HEK293T (cell line): Measurements from ENCODE around the gene LMAN2.

Experiments used
- CTCF ChIA-PET: fragments of 350-600 bp; formaldehyde crosslinking; extraction: SDS; loops from one replicate; lab custom pipeline; 2021; ENCODE audit warnings: antibody characterized with exemption, inconsistent platforms; lab: Yijun Ruan, JAX
- POLR2A ChIA-PET: fragments of 350-600 bp; formaldehyde crosslinking; extraction: SDS; loops from one replicate; lab custom pipeline; 2020; ENCODE audit warnings: antibody characterized with exemption, inconsistent platforms; lab: Yijun Ruan, JAX
- DNase-seq: peaks from one replicate; pipeline ENCODE4 v3.0.0; 2012; ENCODE audit warnings: mixed read lengths; ENCODE audit errors: extremely low spot score
- ARNT ChIP-seq: fragments of 450-650 bp; IDR thresholded peaks from 2 replicates; pipeline ENCODE4 v1.6.1; 2017; ENCODE audit warnings: mild to moderate bottlenecking
- BHLHE40 ChIP-seq: fragments of 450-650 bp; IDR thresholded peaks from 2 replicates; pipeline ENCODE4 v1.6.1; 2016; ENCODE audit warnings: mild to moderate bottlenecking, moderate library complexity, borderline replicate concordance
- CTBP1 ChIP-seq: fragments of 450-650 bp; IDR thresholded peaks from 2 replicates; pipeline ENCODE4 v1.6.1; 2016; ENCODE audit warnings: borderline replicate concordance
- ELF4 ChIP-seq: fragments of 450-650 bp; IDR thresholded peaks from 2 replicates; pipeline ENCODE4 v1.6.1; 2017; ENCODE audit warnings: antibody characterized with exemption
- FOXA1 ChIP-seq: fragments of 450-650 bp; IDR thresholded peaks from 2 replicates; pipeline ENCODE4 v1.6.1; 2016; ENCODE audit warnings: mild to moderate bottlenecking
- FOXK2 ChIP-seq: fragments of 450-650 bp; IDR thresholded peaks from 2 replicates; pipeline ENCODE4 v1.6.1; 2016; ENCODE audit warnings: mild to moderate bottlenecking
- FOXM1 ChIP-seq: fragments of 450-650 bp; IDR thresholded peaks from 2 replicates; pipeline ENCODE4 v1.6.1; 2017; ENCODE audit warnings: mild to moderate bottlenecking, borderline replicate concordance
- HDGF ChIP-seq: fragments of 450-650 bp; IDR thresholded peaks from 2 replicates; pipeline ENCODE4 v1.6.1; 2017; ENCODE audit warnings: antibody characterized with exemption, borderline replicate concordance
- L3MBTL2 ChIP-seq: fragments of 450-650 bp; conservative IDR thresholded peaks from 2 replicates; pipeline ENCODE4 v1.6.1; 2016; ENCODE audit warnings: mild to moderate bottlenecking
- LEF1 ChIP-seq: fragments of 450-650 bp; IDR thresholded peaks from 2 replicates; pipeline ENCODE4 v1.6.1; 2017; ENCODE audit warnings: mild to moderate bottlenecking, borderline replicate concordance
- NFRKB ChIP-seq: fragments of 450-650 bp; IDR thresholded peaks from 2 replicates; pipeline ENCODE4 v1.6.1; 2016; ENCODE audit warnings: mild to moderate bottlenecking, moderate library complexity
- PKNOX1 ChIP-seq: fragments of 450-650 bp; IDR thresholded peaks from 2 replicates; pipeline ENCODE4 v1.6.1; 2016
- SP1 ChIP-seq: fragments of 450-650 bp; IDR thresholded peaks from 2 replicates; pipeline ENCODE4 v1.6.1; 2017
- SUZ12 ChIP-seq: fragments of 450-650 bp; IDR thresholded peaks from 2 replicates; pipeline ENCODE4 v1.6.1; 2016; ENCODE audit warnings: mild to moderate bottlenecking
- TARDBP ChIP-seq: fragments of 450-650 bp; IDR thresholded peaks from 2 replicates; pipeline ENCODE4 v1.6.1; 2016
- ZNF384 ChIP-seq: fragments of 450-650 bp; IDR thresholded peaks from 2 replicates; pipeline ENCODE4 v1.6.1; 2016

Gene LMAN2

GRCh38 chr5:177357146-177357458, 5.6 kb upstream of the LMAN2 start:
- DNase-seq: no peak
- CTCF ChIA-PET: interaction anchor here (1.0 kb wide), 1 partner anchor 14 kb away, joined by 4 read pairs; no protein-coding TSS in a partner anchor
- TF ChIP-seq CTBP1 (no peak), BHLHE40 (no peak), TARDBP (no peak), LEF1 (no peak), L3MBTL2 (no peak), FOXM1 (no peak), HDGF (no peak), FOXK2 (no peak), ARNT (no peak)
- POLR2A ChIA-PET: no interaction called here

- DNase-seq: no peak
- TF ChIP-seq ZNF384: no peak
- TF ChIP-seq PKNOX1: no peak
- ChIA-PET CTCF (interaction anchor here (1.0 to 1.1 kb wide), 2 partner anchors 14 kb away, joined by 4 to 5 read pairs; no protein-coding TSS in a partner anchor), POLR2A (no interaction called here)
These were observed 5.3 kb upstream of the LMAN2 start for GRCh38 chr5:177356746-177357145.

- ChIA-PET POLR2A (no interaction called here), CTCF (interaction anchor here (1.1 kb wide), 1 partner anchor 15 kb away, joined by 5 read pairs; no protein-coding TSS in a partner anchor)
- TF ChIP-seq LEF1: no peak
- TF ChIP-seq ZNF384: no peak
- peak; percentile 71 for TF ChIP-seq L3MBTL2
- no peak for TF ChIP-seq FOXA1
- DNase-seq: no peak
These were observed 4.3 kb upstream of the LMAN2 start for GRCh38 chr5:177355868-177356168.

GRCh38 chr5:177355162-177355867, 3.8 kb upstream of the LMAN2 start:
- DNase-seq: no peak
- TF ChIP-seq FOXM1: no peak
- no peak for TF ChIP-seq HDGF
- no peak for TF ChIP-seq ARNT
- TF ChIP-seq TARDBP: no peak
- TF ChIP-seq CTBP1: no peak
- TF ChIP-seq PKNOX1: no peak
- TF ChIP-seq NFRKB: no peak
- no peak for TF ChIP-seq ZNF384
- no peak for TF ChIP-seq FOXA1
- TF ChIP-seq BHLHE40: no peak
- no peak for TF ChIP-seq SP1
- TF ChIP-seq LEF1: no peak
- no peak for TF ChIP-seq ELF4
- no peak for TF ChIP-seq L3MBTL2
- TF ChIP-seq FOXK2: no peak
- ChIA-PET POLR2A (no interaction called here), CTCF (no interaction called here)

GRCh38 chr5:177354711-177355110, 3.2 kb upstream of the LMAN2 start:
- POLR2A ChIA-PET: no interaction called here
- DNase-seq: no peak
- CTCF ChIA-PET: no interaction called here
- no peak for TF ChIP-seq ARNT
- no peak for TF ChIP-seq PKNOX1
- TF ChIP-seq CTBP1: no peak
- no peak for TF ChIP-seq SP1
- no peak for TF ChIP-seq NFRKB
- TF ChIP-seq SUZ12: no peak
- TF ChIP-seq FOXM1: no peak
- no peak for TF ChIP-seq LEF1
- no peak for TF ChIP-seq ELF4
- TF ChIP-seq L3MBTL2: no peak
- TF ChIP-seq TARDBP: no peak

- ChIA-PET CTCF (no interaction called here), POLR2A (interaction anchor here (4.2 kb wide), 1 partner anchor 12 kb away, joined by 38 read pairs; no protein-coding TSS in a partner anchor)
- no peak for DNase-seq
- no peak for TF ChIP-seq TARDBP
- TF ChIP-seq ELF4: no peak
- no peak for TF ChIP-seq ARNT
- TF ChIP-seq LEF1: no peak
- no peak for TF ChIP-seq L3MBTL2
These were observed 2.8 kb upstream of the LMAN2 start for GRCh38 chr5:177354256-177354655.

- ChIA-PET POLR2A (interaction anchor here (0.9 to 4.2 kb wide), 5 partner anchors 8 to 85 kb away, joined by 3 to 42 read pairs (median 22); no protein-coding TSS in a partner anchor), CTCF (interaction anchor here (1.3 kb wide), 1 partner anchor 14 kb away, joined by 4 read pairs; no protein-coding TSS in a partner anchor)
- no peak for DNase-seq
- TF ChIP-seq NFRKB (no peak), L3MBTL2 (no peak), FOXM1 (no peak), SUZ12 (no peak), PKNOX1 (no peak), FOXA1 (no peak), ARNT (no peak), BHLHE40 (no peak), TARDBP (no peak), ELF4 (no peak), ZNF384 (no peak), CTBP1 (no peak), HDGF (no peak), LEF1 (no peak), SP1 (no peak), FOXK2 (no peak)
These were observed 1.6 kb upstream of the LMAN2 start for GRCh38 chr5:177353093-177353492.
